Measurements from ENCODE around the gene AP5Z1. TPM values are rescaled to one million over a fixed set of nuclear protein-coding genes. Genes with fewer than 3 reads are reported as not detected.

The AP5Z1 gene
- total RNA-seq, 4 donors from 2014 or later, result 12.9 to 40.2 (median 14.6) TPM

GRCh38 chr7:4834601-4835397 lies 59.4 kb downstream of the AP5Z1 start:
- no peaks in the 10 kb centered on the region for H3K9me3 ChIP-seq
- no peaks in the 10 kb centered on the region for H3K27me3 ChIP-seq
- no peak for TF ChIP-seq POLR2A (IDR thresholded peaks at IDR 0.05)
- TF ChIP-seq CTCF (IDR thresholded peaks at IDR 0.05), result no peak
- no peaks in the 10 kb centered on the region for H3K36me3 ChIP-seq
- no peaks in the 10 kb centered on the region for H3K4me1 ChIP-seq
- intact Hi-C loops (cut with DNase I; ENCODE audit: low total_unique reads), result no loop called here
- no peak overlapping the region for H3K4me3 ChIP-seq
- no peak for DNase-seq
- H3K27ac ChIP-seq, result no peak overlapping the region

- Histone ChIP-seq H3K4me1 (no peaks in the 10 kb centered on the region), H3K27ac (no peak overlapping the region), H3K27me3 (no peaks in the 10 kb centered on the region), H3K9me3 (no peaks in the 10 kb centered on the region), H3K36me3 (no peaks in the 10 kb centered on the region), H3K4me3 (no peak overlapping the region)
- no peak for DNase-seq
- intact Hi-C loops (cut with DNase I; ENCODE audit: low total_unique reads), result no loop called here
- TF ChIP-seq CTCF (IDR thresholded peaks at IDR 0.05), result no peak
- TF ChIP-seq POLR2A (IDR thresholded peaks at IDR 0.05), result no peak
Observed at GRCh38 chr7:4835398-4836205, 60.2 kb downstream of the AP5Z1 start.

GRCh38 chr7:4836206-4836661 lies 60.8 kb downstream of the AP5Z1 start:
- intact Hi-C loops (cut with DNase I; ENCODE audit: low total_unique reads), result no loop called here
- H3K27me3 ChIP-seq, result no peaks in the 10 kb centered on the region
- no peaks in the 10 kb centered on the region for H3K36me3 ChIP-seq
- H3K4me3 ChIP-seq, result no peak overlapping the region
- H3K4me1 ChIP-seq, result no peaks in the 10 kb centered on the region
- TF ChIP-seq POLR2A (IDR thresholded peaks at IDR 0.05), result no peak
- no peaks in the 10 kb centered on the region for H3K9me3 ChIP-seq
- H3K27ac ChIP-seq, result no peak overlapping the region
- no peak for DNase-seq

- Histone ChIP-seq H3K27ac (no peak overlapping the region), H3K4me3 (no peak overlapping the region), H3K4me1 (no peaks in the 10 kb centered on the region), H3K9me3 (no peaks in the 10 kb centered on the region), H3K36me3 (no peaks in the 10 kb centered on the region), H3K27me3 (no peaks in the 10 kb centered on the region)
- intact Hi-C loops (cut with DNase I; ENCODE audit: low total_unique reads), result no loop called here
- no peak for DNase-seq
- TF ChIP-seq CTCF (IDR thresholded peaks at IDR 0.05), result no peak
Observed at GRCh38 chr7:4837041-4837802, 61.8 kb downstream of the AP5Z1 start.

GRCh38 chr7:4837803-4838625 lies 62.6 kb downstream of the AP5Z1 start:
- Histone ChIP-seq H3K4me3 (no peak overlapping the region), H3K9me3 (no peaks in the 10 kb centered on the region), H3K27ac (no peak overlapping the region), H3K27me3 (no peaks in the 10 kb centered on the region), H3K36me3 (no peaks in the 10 kb centered on the region), H3K4me1 (no peaks in the 10 kb centered on the region)
- intact Hi-C loops (cut with DNase I; ENCODE audit: low total_unique reads), result no loop called here
- DNase-seq, result no peak
- TF ChIP-seq CTCF (IDR thresholded peaks at IDR 0.05), result no peak
- no peak for TF ChIP-seq POLR2A (IDR thresholded peaks at IDR 0.05)

Measured in uterus (tissue), 4 donors.